K562 (cell line): ENCODE measurements around the gene RFWD3.

Experiments used
- CHCHD3 ChIP-seq: fragments of 250-450 bp; sonication (Bioruptor Pico); IDR thresholded peaks from 2 replicates; pipeline ENCODE4 v2.1.2; 2022; ENCODE audit warnings: mild to moderate bottlenecking
- ETS1 ChIP-seq: conservative IDR thresholded peaks from 2 replicates; pipeline ENCODE4 v1.6.1; 2011; ENCODE audit warnings: low read depth, mild to moderate bottlenecking, low read length; ENCODE audit not compliant: control insufficient read depth
- SREBF2 ChIP-seq: sonication (generic); formaldehyde crosslinking; IDR thresholded peaks from 2 replicates; pipeline ENCODE4 v1.4.0; 2020; ENCODE audit warnings: mild to moderate bottlenecking, missing genetic modification reagents

GRCh38 chr16:74607962-74608356 is 58.7 kb downstream of the RFWD3 start:
- TF ChIP-seq CHCHD3 (CRISPR knock-in tag) (no peak), SREBF2 (CRISPR knock-in tag) (no peak), ETS1 (no peak)
